Chondrocyte (in vitro differentiated cells): Measurements from ENCODE around the gene HCN4. TPM values are rescaled to one million over a fixed set of nuclear protein-coding genes. Genes with fewer than 3 reads are reported as not detected.
A peak's percentile ranks its signal among the peaks of the same experiment; 100 is the strongest.
"Not testable (repeated sequence)": the region's sequence is repeated elsewhere in the genome, so short reads cannot be mapped to it uniquely, and the experiment has no call there.

Experiments
- DNase-seq: peaks from one replicate; pipeline ENCODE4 v3.0.0; 2021; ENCODE audit warnings: mixed read lengths, low spot score
- H3K27ac Mint-ChIP-seq: one replicate; pipeline ENCODE4 v1.8.0; 2021; ENCODE audit warnings: mild to moderate bottlenecking, moderate library complexity, mixed read lengths; ENCODE audit not compliant: unreplicated experiment
- H3K27me3 Mint-ChIP-seq: 2 replicates; pipeline ENCODE4 v1.8.0; 2021; ENCODE audit warnings: low read depth, mixed read lengths
- H3K36me3 Mint-ChIP-seq: 2 replicates; pipeline ENCODE4 v1.8.0; 2021; ENCODE audit warnings: low read depth, mixed read lengths
- H3K4me1 Mint-ChIP-seq: 2 replicates; pipeline ENCODE4 v1.8.0; 2021; ENCODE audit warnings: low read depth, mild to moderate bottlenecking, mixed read lengths
- H3K4me3 Mint-ChIP-seq: one replicate; pipeline ENCODE4 v1.8.0; 2021; ENCODE audit warnings: mild to moderate bottlenecking, moderate library complexity, mixed read lengths; ENCODE audit not compliant: unreplicated experiment
- H3K9me3 Mint-ChIP-seq: 2 replicates; pipeline ENCODE4 v1.8.0; 2021; ENCODE audit warnings: low read depth, mixed read lengths
- CTCF ChIP-seq: fragments of 200-600 bp; sonication (generic); IDR thresholded peaks from 2 replicates; pipeline ENCODE4 v1.5.0; 2021; ENCODE audit warnings: antibody characterized with exemption, mild to moderate bottlenecking, moderate library complexity
- total RNA-seq: library from RNA; stranded (reverse); gene quantifications from 3 replicates; pipeline ENCODE4 v1.2.1, GENCODE V29; 2021

The HCN4 gene
- total RNA-seq, 1 donor from 2014 or later: 0.05 TPM

GRCh38 chr15:73305331-73306211, 63.2 kb downstream of the HCN4 start:
- Mint-ChIP-seq H3K27ac (no peak overlapping the region), H3K9me3 (no peaks in the 10 kb centered on the region), H3K4me3 (no peak overlapping the region), H3K27me3 (no peaks in the 10 kb centered on the region), H3K4me1 (no peaks in the 10 kb centered on the region), H3K36me3 (peaks cover 6% of the 10 kb centered on the region)
- DNase-seq: no peak
- peak; percentile 83 for TF ChIP-seq CTCF

GRCh38 chr15:73303636-73304035, 65.1 kb downstream of the HCN4 start:
- no peak overlapping the region for H3K4me3 Mint-ChIP-seq
- TF ChIP-seq CTCF: no peak
- H3K9me3 Mint-ChIP-seq: no peaks in the 10 kb centered on the region
- DNase-seq: no peak
- no peak overlapping the region for H3K27ac Mint-ChIP-seq
- peaks cover 6% of the 10 kb centered on the region for H3K36me3 Mint-ChIP-seq
- H3K27me3 Mint-ChIP-seq: no peaks in the 10 kb centered on the region
- H3K4me1 Mint-ChIP-seq: no peaks in the 10 kb centered on the region

- not testable (repeated sequence) for H3K36me3 Mint-ChIP-seq, H3K4me3 Mint-ChIP-seq, DNase-seq, H3K4me1 Mint-ChIP-seq, H3K27ac Mint-ChIP-seq, H3K27me3 Mint-ChIP-seq, H3K9me3 Mint-ChIP-seq
These were observed 68.5 kb downstream of the HCN4 start for GRCh38 chr15:73300286-73300685.

- Mint-ChIP-seq H3K36me3 (peaks cover 12% of the 10 kb centered on the region), H3K27me3 (no peaks in the 10 kb centered on the region)
These were observed 70.1 kb downstream of the HCN4 start for GRCh38 chr15:73298522-73299245.

GRCh38 chr15:73296609-73297353, 72.0 kb downstream of the HCN4 start:
- no peaks in the 10 kb centered on the region for H3K27me3 Mint-ChIP-seq
- peaks cover 9% of the 10 kb centered on the region for H3K36me3 Mint-ChIP-seq
- H3K27ac Mint-ChIP-seq: no peak overlapping the region
- H3K4me3 Mint-ChIP-seq: no peak overlapping the region
- no peaks in the 10 kb centered on the region for H3K4me1 Mint-ChIP-seq
- DNase-seq: no peak
- no peaks in the 10 kb centered on the region for H3K9me3 Mint-ChIP-seq
- no peak for TF ChIP-seq CTCF

More at GRCh38 chr15:73298522-73299245, 70.1 kb downstream of the HCN4 start:
- no peak for TF ChIP-seq CTCF
- Mint-ChIP-seq H3K27ac (no peak overlapping the region), H3K4me3 (no peak overlapping the region), H3K4me1 (no peaks in the 10 kb centered on the region), H3K9me3 (no peaks in the 10 kb centered on the region)
- DNase-seq: no peak
